Chondrocyte (in vitro differentiated cells): Measurements from ENCODE around the gene DNAJC13. TPM values are rescaled to one million over a fixed set of nuclear protein-coding genes. Genes with fewer than 3 reads are reported as not detected.

ENCODE experiments used
- DNase-seq: peaks from one replicate; pipeline ENCODE4 v3.0.0; 2021; ENCODE audit warnings: mixed read lengths, low spot score
- H3K27ac Mint-ChIP-seq: one replicate; pipeline ENCODE4 v1.8.0; 2021; ENCODE audit warnings: mild to moderate bottlenecking, moderate library complexity, mixed read lengths; ENCODE audit not compliant: unreplicated experiment
- H3K27me3 Mint-ChIP-seq: 2 replicates; pipeline ENCODE4 v1.8.0; 2021; ENCODE audit warnings: low read depth, mixed read lengths
- H3K36me3 Mint-ChIP-seq: 2 replicates; pipeline ENCODE4 v1.8.0; 2021; ENCODE audit warnings: low read depth, mixed read lengths
- H3K4me1 Mint-ChIP-seq: 2 replicates; pipeline ENCODE4 v1.8.0; 2021; ENCODE audit warnings: low read depth, mild to moderate bottlenecking, mixed read lengths
- H3K4me3 Mint-ChIP-seq: one replicate; pipeline ENCODE4 v1.8.0; 2021; ENCODE audit warnings: mild to moderate bottlenecking, moderate library complexity, mixed read lengths; ENCODE audit not compliant: unreplicated experiment
- H3K9me3 Mint-ChIP-seq: 2 replicates; pipeline ENCODE4 v1.8.0; 2021; ENCODE audit warnings: low read depth, mixed read lengths
- CTCF ChIP-seq: fragments of 200-600 bp; sonication (generic); IDR thresholded peaks from 2 replicates; pipeline ENCODE4 v1.5.0; 2021; ENCODE audit warnings: antibody characterized with exemption, mild to moderate bottlenecking, moderate library complexity
- total RNA-seq: library from RNA; stranded (reverse); gene quantifications from 3 replicates; pipeline ENCODE4 v1.2.1, GENCODE V29; 2021

The DNAJC13 gene
- total RNA-seq, 1 donor from 2014 or later = 49.1 TPM

GRCh38 chr3:132522353-132522752, 105.1 kb downstream of the DNAJC13 start:
- no peaks in the 10 kb centered on the region for H3K27me3 Mint-ChIP-seq
- H3K4me1 Mint-ChIP-seq = no peaks in the 10 kb centered on the region
- H3K36me3 Mint-ChIP-seq = peaks cover 37% of the 10 kb centered on the region
- no peaks in the 10 kb centered on the region for H3K9me3 Mint-ChIP-seq
- H3K27ac Mint-ChIP-seq = no peak overlapping the region
- no peak for DNase-seq
- no peak overlapping the region for H3K4me3 Mint-ChIP-seq
- no peak for TF ChIP-seq CTCF

DNA sequence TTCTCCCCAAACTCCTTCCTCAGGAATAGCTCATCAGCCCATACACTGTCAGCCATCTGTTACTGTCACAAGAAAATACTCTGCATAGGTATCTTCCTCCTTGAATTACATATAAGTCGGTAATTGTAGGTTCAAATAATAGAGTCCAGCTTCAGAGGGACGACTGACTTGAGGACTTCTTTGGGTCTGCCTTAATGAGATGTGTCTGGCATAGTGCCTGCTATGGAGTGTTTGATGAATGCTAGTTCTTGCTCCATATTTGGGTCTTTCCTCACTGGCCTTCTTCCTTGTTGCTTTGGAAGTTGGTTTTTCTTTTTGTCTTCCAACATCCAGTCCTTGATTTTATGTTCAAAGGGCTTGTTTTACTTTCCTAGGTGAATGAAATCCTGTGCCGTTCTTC, 113.3 kb downstream of the DNAJC13 start:
- no peak for DNase-seq
- Mint-ChIP-seq H3K9me3 (no peaks in the 10 kb centered on the region), H3K27ac (no peak overlapping the region), H3K27me3 (no peaks in the 10 kb centered on the region), H3K4me1 (no peaks in the 10 kb centered on the region), H3K4me3 (no peak overlapping the region), H3K36me3 (peaks cover 19% of the 10 kb centered on the region)
- TF ChIP-seq CTCF = no peak

DNA sequence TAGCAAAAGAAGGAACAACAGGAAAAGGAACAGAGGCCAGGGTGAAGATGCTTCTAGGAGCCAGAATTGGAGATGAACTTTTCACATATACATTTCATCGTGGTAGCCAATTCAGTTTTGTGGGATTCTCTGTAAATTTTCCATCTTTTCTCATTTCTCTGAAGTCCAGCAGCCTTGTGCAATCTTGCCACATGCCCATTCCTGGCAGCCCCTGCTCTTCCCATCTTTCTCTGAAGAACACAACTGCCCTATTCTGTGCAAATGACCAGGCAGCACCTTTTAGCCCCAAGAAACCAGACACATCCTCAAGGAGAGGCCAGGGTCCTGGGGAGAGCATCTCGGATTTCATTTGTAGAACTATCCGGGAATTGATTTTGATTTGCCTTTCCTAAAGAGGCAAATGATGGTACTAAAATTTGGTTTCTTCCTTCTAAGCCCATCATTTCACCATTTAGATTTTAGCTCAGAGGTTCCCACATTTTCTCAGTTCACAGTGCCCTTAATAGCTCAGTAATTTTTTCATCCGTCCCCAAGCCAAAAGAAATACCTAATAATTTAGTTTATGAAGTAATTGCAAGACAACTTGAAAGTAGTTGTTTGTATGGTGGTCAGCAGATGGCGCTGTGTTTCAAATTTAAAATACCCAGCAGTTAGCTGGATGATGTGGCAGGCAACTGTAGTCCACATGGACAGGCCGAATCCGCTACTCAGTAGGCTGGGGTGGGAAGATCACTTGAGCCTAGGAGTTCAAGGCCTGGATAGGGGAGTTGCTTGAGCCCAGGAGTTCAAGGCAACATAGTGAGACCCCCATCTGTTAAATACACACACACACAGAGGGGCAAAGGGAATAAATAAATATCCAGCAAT, 118.5 kb downstream of the DNAJC13 start:
- Mint-ChIP-seq H3K36me3 (peaks cover 12% of the 10 kb centered on the region), H3K27me3 (no peaks in the 10 kb centered on the region), H3K4me3 (no peak overlapping the region), H3K27ac (peak overlapping the region; percentile 73), H3K9me3 (no peaks in the 10 kb centered on the region), H3K4me1 (no peaks in the 10 kb centered on the region)
- DNase-seq = no peak
- peak; percentile 92 for TF ChIP-seq CTCF

DNA sequence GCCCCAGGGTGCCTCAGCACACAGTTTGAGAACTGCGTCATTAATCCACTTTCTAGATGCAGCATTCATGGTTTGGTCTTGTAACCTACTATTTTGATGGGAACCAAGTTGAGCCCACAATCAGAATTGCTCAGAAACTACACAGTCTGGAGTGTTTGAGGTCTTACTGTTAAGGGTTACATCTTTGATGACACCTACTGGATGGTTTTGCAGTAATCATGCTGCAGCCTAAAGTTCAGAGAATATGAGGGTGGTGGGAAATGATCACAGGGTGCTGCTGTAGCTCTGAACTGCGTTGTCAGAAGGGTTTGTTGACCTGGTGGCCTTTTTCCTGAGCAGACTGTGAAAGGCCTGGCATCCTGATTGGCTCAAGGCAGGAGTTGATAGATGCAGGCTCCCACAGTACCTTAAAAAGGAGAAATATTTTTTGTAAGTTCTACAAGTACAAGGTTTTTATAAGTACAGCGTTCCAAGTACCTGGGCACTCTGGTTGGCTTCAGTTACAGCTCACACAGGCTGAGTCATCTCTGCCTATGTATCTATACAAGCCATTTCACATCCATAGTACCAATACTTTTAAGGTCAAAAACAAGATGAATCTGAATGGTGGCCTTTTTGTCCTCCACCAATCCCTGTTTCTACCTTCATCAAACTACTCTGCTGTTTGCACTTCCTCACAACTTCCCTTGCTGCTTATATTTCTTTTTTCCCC, 119.3 kb downstream of the DNAJC13 start:
- H3K4me1 Mint-ChIP-seq = no peaks in the 10 kb centered on the region
- no peak overlapping the region for H3K4me3 Mint-ChIP-seq
- no peaks in the 10 kb centered on the region for H3K27me3 Mint-ChIP-seq
- peak overlapping the region; percentile 73 for H3K27ac Mint-ChIP-seq
- TF ChIP-seq CTCF = no peak
- H3K36me3 Mint-ChIP-seq = peaks cover 13% of the 10 kb centered on the region
- no peaks in the 10 kb centered on the region for H3K9me3 Mint-ChIP-seq
- no peak for DNase-seq

DNA sequence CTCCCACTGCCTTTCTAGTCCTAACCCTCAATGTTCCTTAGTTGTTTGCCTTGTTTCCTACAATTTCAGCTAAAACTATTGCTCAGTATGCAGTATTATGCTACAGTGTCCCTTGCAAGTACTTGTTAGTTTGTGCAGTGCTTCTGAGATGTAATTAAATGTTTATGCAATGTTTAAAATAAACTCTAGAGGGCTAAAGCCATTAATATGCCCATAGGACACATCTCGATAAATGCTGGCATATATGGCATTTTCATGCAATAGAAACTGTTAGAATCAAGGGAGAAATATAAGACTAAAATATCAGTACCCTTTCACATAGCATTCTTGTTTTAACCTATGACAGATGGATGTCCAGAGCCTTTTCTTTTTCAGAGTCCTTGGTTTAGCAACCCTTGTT, 120.0 kb downstream of the DNAJC13 start:
- peak; percentile 55 for TF ChIP-seq CTCF
- no peak for DNase-seq
- Mint-ChIP-seq H3K36me3 (peaks cover 13% of the 10 kb centered on the region), H3K4me1 (peaks cover 5% of the 10 kb centered on the region), H3K4me3 (no peak overlapping the region), H3K27ac (no peak overlapping the region), H3K27me3 (no peaks in the 10 kb centered on the region), H3K9me3 (no peaks in the 10 kb centered on the region)
